NB4 (cell line): ENCODE data around the gene MYO1D.

ENCODE experiments used
- MAX ChIP-seq: IDR thresholded peaks from 2 replicates; pipeline ENCODE4 v1.6.1; 2011; ENCODE audit warnings: low read depth, low read length
- TF ChIP-seq, protein P1 (sequence below): IDR thresholded peaks from one replicate; pipeline ENCODE4 v1.5.1; 2012; ENCODE audit warnings: low read depth, low read length

DNA sequence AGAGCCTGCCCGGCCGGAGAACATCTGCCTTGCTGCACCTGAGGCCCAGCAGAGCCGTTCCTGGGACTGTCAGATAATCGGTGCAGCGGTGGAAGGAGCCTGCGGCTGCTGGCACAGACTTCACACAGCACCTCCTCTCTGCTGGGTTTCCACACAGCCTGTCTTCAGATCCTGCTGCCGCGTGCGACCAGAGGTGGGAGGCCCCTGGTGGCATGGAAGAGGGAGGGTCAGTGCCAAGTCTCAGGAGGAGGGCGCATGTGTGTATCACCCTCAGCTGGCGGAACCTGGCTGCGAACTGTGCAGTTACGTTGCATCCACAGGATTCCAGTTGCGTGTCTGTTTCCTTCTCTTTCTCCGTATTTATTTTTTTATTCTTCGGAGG, 386.8 kb downstream of the MYO1D start:
- TF ChIP-seq, protein P1, sequence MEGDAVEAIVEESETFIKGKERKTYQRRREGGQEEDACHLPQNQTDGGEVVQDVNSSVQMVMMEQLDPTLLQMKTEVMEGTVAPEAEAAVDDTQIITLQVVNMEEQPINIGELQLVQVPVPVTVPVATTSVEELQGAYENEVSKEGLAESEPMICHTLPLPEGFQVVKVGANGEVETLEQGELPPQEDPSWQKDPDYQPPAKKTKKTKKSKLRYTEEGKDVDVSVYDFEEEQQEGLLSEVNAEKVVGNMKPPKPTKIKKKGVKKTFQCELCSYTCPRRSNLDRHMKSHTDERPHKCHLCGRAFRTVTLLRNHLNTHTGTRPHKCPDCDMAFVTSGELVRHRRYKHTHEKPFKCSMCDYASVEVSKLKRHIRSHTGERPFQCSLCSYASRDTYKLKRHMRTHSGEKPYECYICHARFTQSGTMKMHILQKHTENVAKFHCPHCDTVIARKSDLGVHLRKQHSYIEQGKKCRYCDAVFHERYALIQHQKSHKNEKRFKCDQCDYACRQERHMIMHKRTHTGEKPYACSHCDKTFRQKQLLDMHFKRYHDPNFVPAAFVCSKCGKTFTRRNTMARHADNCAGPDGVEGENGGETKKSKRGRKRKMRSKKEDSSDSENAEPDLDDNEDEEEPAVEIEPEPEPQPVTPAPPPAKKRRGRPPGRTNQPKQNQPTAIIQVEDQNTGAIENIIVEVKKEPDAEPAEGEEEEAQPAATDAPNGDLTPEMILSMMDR = no peak
- no peak for TF ChIP-seq MAX
